ENCODE measurements around the gene ADPRH. TPM values are rescaled to one million over a fixed set of nuclear protein-coding genes. Genes with fewer than 3 reads are reported as not detected.
"Not testable (repeated sequence)": the region's sequence is repeated elsewhere in the genome, so short reads cannot be mapped to it uniquely, and the experiment has no call there.

The ADPRH gene
- total RNA-seq, 1 donor from 2014 or later, result 5.1 TPM

- no peaks in the 10 kb centered on the region for H3K36me3 Mint-ChIP-seq (ENCODE audit: low read depth, unreplicated experiment)
- no peak overlapping the region for H3K4me3 Mint-ChIP-seq (ENCODE audit: unreplicated experiment)
- no peak for TF ChIP-seq CTCF (IDR thresholded peaks at IDR 0.05; ENCODE audit: unreplicated experiment)
Observed at GRCh38 chr3:119547227-119547626, 32.1 kb upstream of the ADPRH start.

GRCh38 chr3:119548341-119548740, 31.0 kb upstream of the ADPRH start:
- DNase-seq (ENCODE audit: low spot score), result no peak
- no peak for TF ChIP-seq CTCF (IDR thresholded peaks at IDR 0.05; ENCODE audit: unreplicated experiment)
- H3K36me3 Mint-ChIP-seq (ENCODE audit: low read depth, unreplicated experiment), result no peaks in the 10 kb centered on the region
- no peaks in the 10 kb centered on the region for H3K4me1 Mint-ChIP-seq (ENCODE audit: unreplicated experiment)
- peaks cover 2% of the 10 kb centered on the region for H3K27me3 Mint-ChIP-seq (ENCODE audit: unreplicated experiment)
- H3K4me3 Mint-ChIP-seq (ENCODE audit: unreplicated experiment), result no peak overlapping the region
- no peaks in the 10 kb centered on the region for H3K9me3 Mint-ChIP-seq (ENCODE audit: unreplicated experiment)
- H3K27ac Mint-ChIP-seq (ENCODE audit: unreplicated experiment), result no peak overlapping the region

More at GRCh38 chr3:119547227-119547626, 32.1 kb upstream of the ADPRH start:
- no peak for DNase-seq (ENCODE audit: low spot score)
- Mint-ChIP-seq H3K9me3 (ENCODE audit: unreplicated experiment) (no peaks in the 10 kb centered on the region), H3K4me1 (ENCODE audit: unreplicated experiment) (no peaks in the 10 kb centered on the region), H3K27ac (ENCODE audit: unreplicated experiment) (no peak overlapping the region), H3K27me3 (ENCODE audit: unreplicated experiment) (peaks cover 2% of the 10 kb centered on the region)

- TF ChIP-seq CTCF (IDR thresholded peaks at IDR 0.05; ENCODE audit: unreplicated experiment), result no peak
- H3K9me3 Mint-ChIP-seq (ENCODE audit: unreplicated experiment), result no peaks in the 10 kb centered on the region
- no peak overlapping the region for H3K27ac Mint-ChIP-seq (ENCODE audit: unreplicated experiment)
- H3K4me3 Mint-ChIP-seq (ENCODE audit: unreplicated experiment), result no peak overlapping the region
- no peak for DNase-seq (ENCODE audit: low spot score)
- peaks cover 2% of the 10 kb centered on the region for H3K27me3 Mint-ChIP-seq (ENCODE audit: unreplicated experiment)
- no peaks in the 10 kb centered on the region for H3K36me3 Mint-ChIP-seq (ENCODE audit: low read depth, unreplicated experiment)
- peaks cover 2% of the 10 kb centered on the region for H3K4me1 Mint-ChIP-seq (ENCODE audit: unreplicated experiment)
Observed at GRCh38 chr3:119550192-119550910, 28.9 kb upstream of the ADPRH start.

- no peaks in the 10 kb centered on the region for H3K9me3 Mint-ChIP-seq (ENCODE audit: unreplicated experiment)
- no peak for DNase-seq (ENCODE audit: low spot score)
- no peak for TF ChIP-seq CTCF (IDR thresholded peaks at IDR 0.05; ENCODE audit: unreplicated experiment)
- no peak overlapping the region for H3K27ac Mint-ChIP-seq (ENCODE audit: unreplicated experiment)
- peaks cover 12% of the 10 kb centered on the region for H3K4me1 Mint-ChIP-seq (ENCODE audit: unreplicated experiment)
- H3K27me3 Mint-ChIP-seq (ENCODE audit: unreplicated experiment), result peaks cover 2% of the 10 kb centered on the region
- H3K4me3 Mint-ChIP-seq (ENCODE audit: unreplicated experiment), result no peak overlapping the region
- no peaks in the 10 kb centered on the region for H3K36me3 Mint-ChIP-seq (ENCODE audit: low read depth, unreplicated experiment)
Observed at GRCh38 chr3:119551598-119551997, 27.7 kb upstream of the ADPRH start.

GRCh38 chr3:119552928-119553327, 26.4 kb upstream of the ADPRH start:
- H3K4me1 Mint-ChIP-seq (ENCODE audit: unreplicated experiment), result peaks cover 12% of the 10 kb centered on the region
- not testable (repeated sequence) for H3K27ac Mint-ChIP-seq (ENCODE audit: unreplicated experiment); DNase-seq (ENCODE audit: low spot score); H3K4me3 Mint-ChIP-seq (ENCODE audit: unreplicated experiment); H3K9me3 Mint-ChIP-seq (ENCODE audit: unreplicated experiment); H3K27me3 Mint-ChIP-seq (ENCODE audit: unreplicated experiment); H3K36me3 Mint-ChIP-seq (ENCODE audit: low read depth, unreplicated experiment)

Measured in endothelial cell (in vitro differentiated cells).